SH-SY5Y (cell line): ENCODE data around the gene DPP6.

Source experiments
- GATA2 ChIP-seq: IDR thresholded peaks from 2 replicates; pipeline ENCODE4 v1.6.1; 2011; ENCODE audit warnings: mild to moderate bottlenecking, low read depth, low read length
- GATA3 ChIP-seq: IDR thresholded peaks from 2 replicates; pipeline ENCODE4 v1.6.1; 2011; ENCODE audit warnings: low read depth, mild to moderate bottlenecking, low read length, moderate library complexity

GRCh38 chr7:154371424-154371823 lies 319.2 kb downstream of the DPP6 start:
- TF ChIP-seq GATA2, result no peak
- no peak for TF ChIP-seq GATA3
